H54 (cell line): ENCODE data around the gene CTRB2.
A peak's percentile ranks its signal among the peaks of the same experiment; 100 is the strongest.

Experiments
- DNase-seq: peaks from one replicate; pipeline ENCODE4 v3.0.0; 2011; ENCODE audit warnings: low spot score, mixed read lengths; ENCODE audit not compliant: insufficient read length
- FAIRE-seq: peaks from 3 replicates; lab custom pipeline; 2011; peaks lifted over from hg19 to GRCh38; lab: Jason Lieb, UNC
- POLR2A ChIP-seq: IDR thresholded peaks from 2 replicates; pipeline ENCODE4 v1.6.1; 2011; ENCODE audit warnings: low read depth, mild to moderate bottlenecking, low read length

CTRB2 gene

DNA sequence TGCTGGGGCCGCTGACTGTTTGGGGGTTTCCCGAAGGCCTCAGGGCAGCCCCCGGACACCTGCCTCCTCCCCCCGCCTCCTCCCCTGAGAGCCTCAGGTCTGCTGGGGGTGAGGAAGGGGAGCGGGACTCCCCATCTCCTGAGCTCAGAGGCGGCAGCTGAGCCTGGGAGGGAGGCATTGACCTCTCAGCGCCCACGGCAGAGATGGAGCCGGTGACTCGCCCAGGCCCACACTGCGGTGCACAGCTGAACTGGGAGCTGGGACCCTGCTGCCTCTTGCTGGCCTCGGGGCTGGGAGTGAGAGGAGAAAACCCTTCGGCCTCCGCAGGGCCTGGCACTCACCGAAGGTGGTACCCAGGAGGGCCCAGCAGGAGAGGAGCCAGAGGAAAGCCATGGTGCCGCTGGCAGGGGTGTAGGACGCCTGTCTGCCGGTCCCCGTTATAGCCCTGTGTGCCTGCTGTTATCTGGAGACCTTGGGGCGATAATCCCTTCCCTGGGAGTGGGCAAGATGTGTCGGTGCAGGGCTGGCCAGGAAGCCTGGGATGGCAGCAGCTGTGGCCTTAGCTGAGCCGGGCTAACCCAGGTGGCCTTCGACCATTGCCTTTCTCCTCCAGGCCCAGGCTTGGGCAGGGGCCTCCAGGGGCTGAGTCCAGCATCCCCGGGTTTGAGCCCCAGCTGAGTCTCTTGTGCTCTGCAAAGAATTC, at the start of gene CTRB2:
CTRB2 (minus strand) TSS at position 413 of the 703 bp plus-strand sequence; CDS start at position 393, 20 bp downstream.
- FAIRE-seq (no peak), DNase-seq (no peak)
- no peak for TF ChIP-seq POLR2A

DNA sequence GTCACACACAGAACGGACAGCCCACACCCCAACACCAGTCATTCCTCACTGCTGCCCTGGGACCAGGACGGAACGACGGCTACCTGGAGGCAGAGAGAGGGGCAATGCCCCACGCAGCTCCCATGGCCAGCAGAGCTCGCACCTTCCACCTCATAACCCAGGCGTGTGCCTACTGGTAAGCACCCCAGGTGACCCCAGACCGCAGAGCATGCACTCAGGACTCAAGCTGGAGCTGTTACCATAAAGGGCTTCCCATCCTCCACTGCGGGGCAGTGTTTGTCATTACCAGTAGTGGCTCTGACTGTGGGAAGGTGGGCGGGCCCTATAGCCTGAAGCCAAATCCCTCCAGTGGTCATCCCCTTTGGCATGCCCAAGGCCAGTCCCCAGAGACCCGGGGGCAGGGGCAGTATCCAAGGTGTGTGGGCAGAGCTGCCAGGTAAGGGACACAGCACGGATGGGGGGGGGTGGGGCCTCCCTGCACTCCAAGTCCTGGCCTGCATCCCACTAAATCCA, 49.2 kb upstream of the CTRB2 start:
- no peak for TF ChIP-seq POLR2A
- FAIRE-seq (no peak), DNase-seq (no peak)

DNA sequence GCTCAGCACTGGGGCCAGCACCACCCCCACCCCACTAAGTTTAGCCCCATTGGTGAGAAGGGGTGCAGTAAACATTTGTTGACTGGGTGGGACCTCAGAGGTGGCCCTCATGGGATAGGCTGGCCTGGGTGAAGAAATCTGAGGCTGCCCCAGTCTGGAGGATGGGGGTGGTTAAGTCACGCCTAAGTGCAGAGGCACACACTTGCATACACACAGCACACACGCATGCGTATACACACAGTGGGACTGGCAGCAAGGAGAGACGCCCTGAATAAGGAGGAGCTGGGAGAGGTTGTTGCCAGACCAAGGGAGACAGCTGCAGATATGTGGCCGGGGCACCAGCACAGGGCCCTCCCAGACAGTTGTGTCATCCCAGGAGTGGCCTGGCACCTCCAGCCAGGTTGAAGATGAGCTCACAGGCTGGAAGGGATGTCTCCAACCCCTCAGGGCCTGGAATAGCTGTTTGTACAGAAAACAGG, 47.4 kb upstream of the CTRB2 start:
- DNase-seq (no peak), FAIRE-seq (no peak)

DNA sequence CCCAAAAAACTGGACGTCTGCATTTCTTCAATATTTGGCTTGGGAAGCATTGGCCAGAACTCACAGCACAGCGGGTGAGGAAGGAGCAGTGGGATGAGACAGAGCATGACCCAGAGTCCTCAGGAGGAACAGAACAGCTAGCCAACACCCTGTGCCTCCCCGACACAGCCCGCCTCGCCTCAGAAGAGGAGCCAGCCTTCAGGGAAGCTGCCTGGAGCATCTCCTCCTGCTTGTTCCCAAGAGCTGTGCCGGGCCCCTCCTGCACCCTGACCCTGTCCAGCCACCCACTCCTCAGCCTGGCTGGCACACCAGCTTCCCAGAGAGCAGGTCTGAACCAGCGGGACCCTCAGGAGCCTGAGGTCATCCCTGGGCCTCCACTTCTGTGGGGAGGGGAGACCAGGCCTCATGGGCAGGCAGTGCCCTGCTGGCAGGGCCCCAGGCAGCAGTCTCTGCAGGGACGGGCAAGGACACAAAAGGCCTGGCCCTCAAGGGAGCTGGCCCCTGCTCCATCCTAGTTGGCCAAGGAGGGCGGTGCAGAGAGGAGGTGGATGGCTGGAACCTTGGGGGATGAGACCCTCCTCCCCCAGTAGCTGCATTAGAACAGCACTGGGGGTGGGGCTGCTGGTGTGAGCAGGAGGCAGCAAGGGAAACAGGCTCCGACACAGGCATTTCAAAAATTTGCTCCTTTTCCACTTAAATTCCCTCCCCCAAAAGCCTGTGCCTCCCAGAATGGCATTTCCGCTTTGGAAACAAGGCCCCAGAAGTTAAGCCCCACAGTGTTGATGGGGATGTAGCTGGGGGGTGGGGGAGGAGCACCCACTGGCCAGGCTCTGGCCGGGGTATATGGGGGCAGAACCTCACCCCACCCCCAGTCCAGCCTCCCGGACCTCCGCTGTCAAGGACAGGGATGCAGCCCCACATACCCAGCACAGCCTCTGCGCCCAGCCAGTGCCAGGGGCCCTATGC, 46.3 kb upstream of the CTRB2 start:
- TF ChIP-seq POLR2A: no peak
- FAIRE-seq: no peak
- DNase-seq: no peak

More for the DNA sequence above, 47.4 kb upstream of the CTRB2 start:
- no peak for TF ChIP-seq POLR2A

DNA sequence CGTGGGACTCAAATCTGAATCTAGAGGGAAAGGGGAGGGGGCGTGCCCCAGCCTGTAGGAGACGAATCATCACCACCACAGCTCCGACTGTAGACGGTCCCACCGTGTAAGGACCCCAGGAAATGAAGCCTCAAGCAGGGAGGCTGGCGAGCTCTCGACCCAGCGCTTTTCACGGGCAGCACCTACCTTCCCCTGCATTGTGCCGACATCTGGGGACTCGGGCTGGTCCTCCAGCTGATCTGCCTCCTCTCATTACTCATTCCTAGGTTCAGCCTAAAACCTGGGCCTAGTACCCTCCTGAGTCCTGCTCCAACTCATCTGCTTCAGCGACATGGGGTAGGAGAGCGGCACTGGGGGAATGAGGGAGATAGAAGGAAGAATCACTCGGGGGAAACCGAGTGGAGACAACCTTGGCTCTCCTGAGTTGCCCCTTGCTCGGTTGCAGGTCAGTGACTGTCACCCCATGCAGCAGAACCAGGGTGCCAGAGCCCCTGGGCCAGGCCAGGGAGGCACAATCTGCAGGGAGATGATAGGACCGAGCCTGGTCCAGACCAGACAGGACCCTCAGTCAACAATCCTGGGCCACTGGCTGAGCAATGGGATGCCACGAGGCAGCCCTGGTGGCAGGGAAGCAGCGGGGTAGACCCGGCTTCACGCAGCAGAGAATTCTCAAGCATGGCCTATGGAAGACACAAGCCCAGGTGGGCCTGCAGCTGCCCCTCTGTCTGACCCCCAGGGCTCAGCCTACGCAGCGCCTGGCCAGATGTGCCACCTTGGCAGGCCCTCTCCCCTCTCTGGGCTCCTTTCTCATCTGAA, 45.3 kb upstream of the CTRB2 start:
- FAIRE-seq: no peak
- DNase-seq: no peak
- no peak for TF ChIP-seq POLR2A

DNA sequence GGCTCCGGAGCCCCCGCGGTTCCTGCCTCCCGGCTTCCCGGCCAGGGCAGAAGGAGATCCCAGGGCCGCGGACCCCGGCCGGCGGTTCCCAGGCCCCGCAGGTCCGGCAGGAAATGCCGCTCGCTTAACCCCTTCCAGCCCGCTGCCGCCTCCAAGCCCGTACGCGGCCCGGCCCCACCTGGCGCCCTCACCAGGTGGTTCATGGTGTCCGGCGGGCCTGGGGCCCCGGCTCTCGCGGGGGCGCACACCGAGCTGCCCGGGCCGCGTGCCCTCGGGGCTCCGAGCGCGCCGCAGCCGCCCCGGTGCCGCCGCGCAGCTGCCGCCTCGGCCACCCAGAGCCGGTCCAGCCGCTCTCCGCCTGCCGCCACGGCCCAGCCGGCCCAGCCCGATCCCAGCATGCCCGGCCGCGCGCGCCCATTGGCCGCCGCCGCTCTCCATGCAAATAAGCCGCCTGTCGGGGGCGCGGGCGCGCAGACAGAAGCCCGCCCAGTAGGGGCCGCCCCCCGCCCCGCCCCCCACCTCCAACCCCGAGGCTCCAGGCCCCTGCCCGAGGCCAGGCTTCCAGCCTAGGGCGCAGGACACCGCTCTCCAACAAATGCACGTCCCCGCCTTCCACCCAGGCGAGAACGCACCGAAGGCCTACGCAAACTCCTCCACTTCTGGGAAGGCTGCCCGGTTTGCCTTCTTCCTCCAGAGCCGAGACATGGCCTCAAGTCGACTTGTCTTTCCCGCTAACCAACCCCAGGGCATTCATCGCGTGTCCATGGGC, 44.5 kb upstream of the CTRB2 start, which contains the start of gene BCAR1:
BCAR1 (minus strand) TSS at position 345 of the 769 bp plus-strand sequence; CDS start at position 203, 142 bp downstream.
- peak; percentile 90 for TF ChIP-seq POLR2A
- no peak for FAIRE-seq

DNA sequence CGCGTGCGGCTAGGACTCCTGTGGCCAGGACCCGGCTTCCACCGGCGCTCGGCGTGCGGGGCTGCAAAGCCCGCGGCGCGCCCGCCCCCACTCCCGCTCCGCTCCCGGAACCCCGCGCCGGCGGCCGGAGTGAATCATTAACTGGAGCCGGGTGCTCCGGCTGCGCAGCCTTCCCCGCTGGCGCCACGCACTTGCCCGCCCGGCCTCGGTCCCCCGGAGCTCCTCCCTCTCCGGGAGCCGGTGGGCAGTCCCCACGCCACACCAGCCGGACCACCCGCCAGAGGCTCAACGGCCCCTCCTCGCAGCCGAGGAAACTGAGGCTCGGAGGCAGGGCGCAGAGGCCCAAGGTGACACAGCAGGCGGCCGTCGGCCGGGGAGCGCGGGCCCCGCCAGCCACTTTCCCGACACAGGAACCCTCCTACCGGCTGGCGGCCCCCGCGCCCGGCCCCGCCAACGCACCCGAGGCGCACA, 43.9 kb upstream of the CTRB2 start:
- no peak for DNase-seq
- TF ChIP-seq POLR2A: no peak
- FAIRE-seq: no peak

More for the DNA sequence above, 44.5 kb upstream of the CTRB2 start, which contains the start of gene BCAR1:
- DNase-seq: peak; percentile 78

DNA sequence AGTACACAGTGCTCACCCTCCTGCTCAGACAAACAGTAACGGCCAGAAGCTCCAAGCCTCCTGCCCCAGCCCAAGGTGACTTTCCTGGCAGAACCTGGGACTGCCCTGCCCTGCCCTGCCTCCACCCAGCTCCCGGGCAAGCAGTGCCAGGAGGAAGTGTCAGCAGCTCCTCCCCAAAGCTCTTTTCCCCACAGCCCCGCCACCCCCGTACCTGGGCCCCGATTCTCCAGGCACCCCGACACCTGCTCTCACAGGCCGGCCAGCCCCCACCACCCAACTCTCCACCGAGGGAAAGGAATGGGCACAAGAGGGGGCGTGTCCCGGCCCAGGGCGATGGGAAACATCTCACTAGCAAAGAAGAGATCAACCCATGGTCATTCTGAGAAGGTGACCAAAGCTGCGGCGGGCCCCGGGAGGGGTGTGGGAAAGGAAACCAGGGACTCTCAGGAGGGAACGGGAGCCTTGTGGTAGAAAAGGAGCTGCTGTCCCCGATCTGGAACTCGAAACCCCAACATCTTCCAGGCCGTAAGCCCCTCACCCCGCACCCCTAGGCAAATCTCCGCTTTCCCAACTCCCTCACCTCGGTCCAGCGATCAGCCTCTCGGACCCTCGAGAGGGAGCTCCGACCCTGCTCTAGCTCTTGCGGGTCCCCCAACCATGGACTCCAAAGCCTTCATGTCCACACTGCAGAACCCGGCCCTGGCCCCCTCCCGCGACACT, 43.3 kb upstream of the CTRB2 start:
- DNase-seq: no peak
- no peak for FAIRE-seq
- 0 out of 2 replicates have a peak, but pooled peaks have one; percentile 15 for TF ChIP-seq POLR2A

DNA sequence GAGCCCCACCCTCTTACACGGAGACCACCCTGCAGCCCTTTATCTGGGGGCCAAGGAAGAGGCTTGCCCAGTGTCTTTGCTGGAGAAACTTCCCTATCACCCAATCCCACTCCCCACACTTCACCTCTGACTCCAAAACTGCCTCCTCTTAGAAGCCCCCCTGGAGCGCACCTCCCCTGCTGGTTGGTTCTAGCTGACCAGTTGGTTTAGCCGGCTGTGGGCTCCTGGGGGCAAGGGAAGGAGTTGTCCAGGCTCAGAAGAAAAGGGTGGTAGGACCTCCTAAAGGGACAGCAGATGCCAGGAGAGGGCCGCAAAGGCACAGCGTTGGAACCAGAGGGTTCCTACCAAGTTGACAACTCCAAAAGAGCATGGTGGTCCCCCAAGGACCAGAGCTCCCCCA, 42.5 kb upstream of the CTRB2 start:
- FAIRE-seq: no peak
- DNase-seq: no peak

DNA sequence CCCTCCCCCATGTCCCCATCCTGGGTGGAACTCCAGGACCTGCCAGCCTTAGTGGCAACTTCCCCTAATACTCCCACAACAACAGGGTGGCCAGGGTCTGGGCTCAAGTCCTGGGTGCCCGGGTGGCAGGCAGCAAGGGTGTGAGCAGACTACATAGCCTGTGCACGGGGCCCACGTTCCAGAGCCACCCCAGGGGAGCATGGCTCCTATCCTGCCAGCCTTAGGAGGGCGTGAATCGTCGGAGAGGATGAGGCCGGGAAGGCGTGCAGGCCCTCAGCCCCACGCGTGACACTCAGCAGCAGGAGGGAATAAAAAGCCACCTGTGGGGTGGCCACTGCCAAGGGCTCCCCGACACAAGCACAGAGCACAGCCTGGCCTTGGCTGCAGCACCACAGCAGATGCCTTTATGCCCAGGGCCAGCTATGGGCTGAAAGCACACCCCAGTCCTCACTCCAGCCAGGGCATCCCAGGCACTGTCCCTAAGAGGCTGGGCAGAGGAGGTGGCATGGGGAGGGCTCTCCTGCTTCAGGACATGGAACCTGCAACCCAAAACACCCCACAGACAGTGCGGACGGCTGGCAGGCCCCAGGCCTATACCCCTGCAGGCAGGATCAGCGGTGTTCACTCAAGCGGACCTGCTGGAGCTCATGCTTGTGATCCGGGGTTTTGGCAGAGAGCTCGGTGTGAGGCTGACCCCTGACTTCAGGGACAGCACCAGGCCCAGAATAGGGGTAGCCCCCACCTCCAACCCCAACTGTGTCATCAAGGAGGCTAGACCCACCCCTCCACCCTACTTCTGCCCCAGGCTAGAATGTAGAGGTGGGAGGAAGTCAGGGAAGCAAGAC, 41.8 kb upstream of the CTRB2 start:
- TF ChIP-seq POLR2A: no peak
- DNase-seq (no peak), FAIRE-seq (no peak)

More for the DNA sequence above, 42.5 kb upstream of the CTRB2 start:
- no peak for TF ChIP-seq POLR2A

DNA sequence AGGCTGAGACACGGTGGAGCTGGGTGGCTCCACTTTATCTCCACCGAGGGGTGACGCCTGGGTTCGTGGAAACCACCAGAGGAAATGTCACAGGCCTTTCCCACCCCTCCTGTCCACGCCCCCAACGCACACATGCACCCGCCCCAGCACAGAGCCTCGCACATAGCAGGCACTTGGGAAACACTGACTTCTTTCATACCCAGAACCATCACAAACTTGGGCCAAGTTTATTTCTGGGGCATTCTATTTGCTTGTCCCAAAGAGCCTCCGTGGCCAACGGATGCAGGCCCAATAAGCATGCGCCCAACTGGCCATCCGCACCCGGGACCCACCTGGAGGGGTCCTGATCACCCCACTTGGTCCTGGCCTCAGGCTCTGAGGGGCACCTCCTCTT, 41.2 kb upstream of the CTRB2 start:
- TF ChIP-seq POLR2A: no peak
- no peak for FAIRE-seq

More for the DNA sequence above, 41.2 kb upstream of the CTRB2 start:
- DNase-seq: no peak
